Sigmoid colon (tissue), 7 donors: ENCODE data around the gene MGAT1. TPM values are rescaled to one million over a fixed set of nuclear protein-coding genes. Genes with fewer than 3 reads are reported as not detected.
"Not testable (repeated sequence)": the region's sequence is repeated elsewhere in the genome, so short reads cannot be mapped to it uniquely, and the experiment has no call there.

Source experiments
- DNase-seq: peaks from one replicate; pipeline ENCODE4 v3.0.0-alpha.2; 2019
- H3K27ac ChIP-seq, 4 donors: fragments of 200-600 bp; sonication (generic); one replicate each; pipeline ENCODE4 v1.5.1; 2016 to 2019; ENCODE audit warnings: mild to moderate bottlenecking in 1 of 4
- H3K27me3 ChIP-seq, 3 donors: fragments of 200-600 bp; sonication (generic); one replicate each; pipeline ENCODE4 v1.5.1; 2019; ENCODE audit warnings: mild to moderate bottlenecking in 1 of 3
- H3K36me3 ChIP-seq, 4 donors: fragments of 200-600 bp; sonication (generic); one replicate each; pipeline ENCODE4 v1.5.1; 2016 to 2019
- H3K4me1 ChIP-seq, 4 donors: fragments of 200-600 bp; sonication (generic); one replicate each; pipeline ENCODE4 v1.5.1; 2017 to 2019
- H3K4me3 ChIP-seq, 4 donors: fragments of 200-600 bp; sonication (generic); one replicate each; pipeline ENCODE4 v1.5.1; 2017 to 2019; ENCODE audit warnings: mild to moderate bottlenecking in 2 of 4, moderate library complexity in 1 of 4
- H3K9me3 ChIP-seq, 4 donors: fragments of 200-600 bp in 3 of 4; sonication (generic) in 3 of 4; one replicate each; pipeline versions ENCODE4 v1.5.1 to v1.6.1; 2013 to 2019
- CTCF ChIP-seq, 4 experiments: fragments of 450-650 bp in 3 of 4; fragments of 200-600 bp in 1 of 4; IDR thresholded peaks; one replicate each; pipeline ENCODE4 v1.5.1; 2016 to 2019; ENCODE audit warnings: antibody characterized with exemption in 4 of 4, mild to moderate bottlenecking in 3 of 4, moderate library complexity in 2 of 4
- EP300 ChIP-seq, 4 donors: sonication (generic); formaldehyde crosslinking; IDR thresholded peaks; one replicate each; pipeline ENCODE4 v1.6.1; 2017; ENCODE audit warnings: antibody characterized with exemption in 4 of 4
- POLR2A ChIP-seq, 2 donors: fragments of 450-650 bp; IDR thresholded peaks; one replicate each; pipeline ENCODE4 v1.6.1; 2016; ENCODE audit warnings: antibody characterized with exemption in 2 of 2, mild to moderate bottlenecking in 2 of 2, moderate library complexity in 2 of 2
- POLR2AphosphoS5 ChIP-seq, 4 donors: sonication (generic); formaldehyde crosslinking; IDR thresholded peaks; one replicate each; pipeline ENCODE4 v1.6.1; 2017; ENCODE audit warnings: antibody characterized with exemption in 4 of 4
- WGBS, 2 donors: extraction: QIAGEN DNeasy Blood & Tissue Kit; methylation state at CpG; one replicate each; pipeline ENCODE4 v1.1.7; 2013; 5-methylcytosine and 5-hydroxymethylcytosine counted together
- intact Hi-C: fragments of 100-400 bp; cut with DNase I; formaldehyde crosslinking; loops from one replicate; pipeline ENCODE4 v1.15.1; 2023
- polyA plus RNA-seq, 3 donors: library from polyadenylated mRNA; stranded (reverse); fragments of 200-250 nt; gene quantifications; one replicate each; pipeline ENCODE4 v1.2.3, GENCODE V29; 2013
- total RNA-seq, 4 donors: library from RNA; depleted of rRNA; stranded (reverse); fragments of >200 nt; gene quantifications; one replicate each; pipeline ENCODE4 v1.1.0, GENCODE V29; 2016
- donor health status: healthy with polysubstance abuse.
- donor health status: Bipolar disorder and iron deficiency.
- donor health status: healthy.

The MGAT1 gene
- total and polyA plus RNA-seq, 7 donors = 41.4 to 149 (median 105) TPM

- intact Hi-C loops = loop anchor here (1.0 kb wide), 2 partner anchors 20 to 31 kb away; partner anchors contain the start of gene ZFP62
- DNase-seq = peak; percentile 90
Measured at GRCh38 chr5:180830253-180831138, 27.9 kb upstream of the MGAT1 start.

GRCh38 chr5:180829726-180830125 lies 27.1 kb upstream of the MGAT1 start:
- peak overlapping the region; percentile 96 to 100 (median 97) for H3K27ac ChIP-seq
- intact Hi-C loops = no loop called here
- DNase-seq = no peak

More at GRCh38 chr5:180830253-180831138, 27.9 kb upstream of the MGAT1 start:
- Histone ChIP-seq H3K27me3 (no peaks in the 10 kb centered on the region), H3K4me1 (peaks cover 0 to 34% (median 33%) of the 10 kb centered on the region in 4 donors), H3K9me3 (no peaks in the 10 kb centered on the region), H3K27ac (peak overlapping the region; percentile 96 to 100 (median 97)), H3K36me3 (peaks cover 0 to 21% (median 9%) of the 10 kb centered on the region in 4 donors), H3K4me3 (peak overlapping the region; percentile 83 to 93 (median 88))
- TF ChIP-seq POLR2A (IDR thresholded peaks at IDR 0.05) (peak; percentile 10 to 14), CTCF (IDR thresholded peaks at IDR 0.05) (no peak), EP300 (IDR thresholded peaks at IDR 0.05) (no peak), POLR2AphosphoS5 (IDR thresholded peaks at IDR 0.05) (peak; percentile 28 to 73 (median 39))
- 21% methylated on average over 35 of the region's 35 CpGs for WGBS, 2 donors

GRCh38 chr5:180828756-180829531 lies 26.3 kb upstream of the MGAT1 start:
- H3K36me3 ChIP-seq, DNase-seq, H3K27me3 ChIP-seq, intact Hi-C loops, H3K9me3 ChIP-seq: not testable (repeated sequence)
- WGBS, 2 donors = 84 to 85% methylated on average over 13 of the region's 13 CpGs
- peak overlapping the region; percentile 96 to 100 (median 97) for H3K27ac ChIP-seq
- H3K4me3 ChIP-seq = peak overlapping the region in 1 of 4 donors; percentile 83
- peaks cover 0 to 37% (median 35%) of the 10 kb centered on the region in 4 donors for H3K4me1 ChIP-seq
- peak in 1 of 4 donors; percentile 19 for TF ChIP-seq EP300 (IDR thresholded peaks at IDR 0.05)
- TF ChIP-seq POLR2AphosphoS5 (IDR thresholded peaks at IDR 0.05) = peak in 1 of 4 donors; percentile 23

More at GRCh38 chr5:180829726-180830125, 27.1 kb upstream of the MGAT1 start:
- no peak for TF ChIP-seq CTCF (IDR thresholded peaks at IDR 0.05)
- TF ChIP-seq EP300 (IDR thresholded peaks at IDR 0.05) = no peak
- no peak for TF ChIP-seq POLR2A (IDR thresholded peaks at IDR 0.05)
- no peak for TF ChIP-seq POLR2AphosphoS5 (IDR thresholded peaks at IDR 0.05)
- Histone ChIP-seq H3K4me1 (peaks cover 0 to 37% (median 34%) of the 10 kb centered on the region in 4 donors), H3K27me3 (no peaks in the 10 kb centered on the region), H3K9me3 (no peaks in the 10 kb centered on the region), H3K36me3 (peaks cover 0 to 13% (median 4%) of the 10 kb centered on the region in 4 donors), H3K4me3 (peak overlapping the region in 2 of 4 donors; percentile 83 to 93)
- WGBS, 2 donors = 96% methylated on average over 5 of the region's 5 CpGs

- H3K27me3 ChIP-seq, H3K36me3 ChIP-seq, H3K9me3 ChIP-seq, DNase-seq, intact Hi-C loops, H3K4me3 ChIP-seq, H3K27ac ChIP-seq: not testable (repeated sequence)
- H3K4me1 ChIP-seq = peaks cover 0 to 35% (median 25%) of the 10 kb centered on the region in 4 donors
- WGBS, 2 donors = 80 to 87% methylated on average over 7 of the region's 7 CpGs
Measured at GRCh38 chr5:180827374-180827773, 24.8 kb upstream of the MGAT1 start.

- Histone ChIP-seq H3K4me3 (no peak overlapping the region), H3K36me3 (peaks cover 0 to 6% (median 0%) of the 10 kb centered on the region in 4 donors), H3K27ac (peak overlapping the region; percentile 25 to 63 (median 46)), H3K4me1 (peaks cover 0 to 30% (median 18%) of the 10 kb centered on the region in 4 donors), H3K27me3 (peaks cover 0 to 7% (median 0%) of the 10 kb centered on the region in 3 donors), H3K9me3 (no peaks in the 10 kb centered on the region)
- peak; percentile 74 for DNase-seq
- WGBS, 2 donors = 81 to 96% methylated on average over 3 of the region's 3 CpGs
- intact Hi-C loops = no loop called here
- TF ChIP-seq EP300 (IDR thresholded peaks at IDR 0.05) (no peak), POLR2AphosphoS5 (IDR thresholded peaks at IDR 0.05) (peak in 1 of 4 donors; percentile 42), CTCF (IDR thresholded peaks at IDR 0.05) (no peak), POLR2A (IDR thresholded peaks at IDR 0.05) (no peak)
Measured at GRCh38 chr5:180825768-180826525, 23.3 kb upstream of the MGAT1 start.
